Activated T-cell treated with anti-CD3 and anti-CD28 coated beads, Interleukin-2, amount 50 U/mL, for 24 hours (primary cell): ENCODE results near the gene METTL13.
"Not testable (repeated sequence)": the region's sequence is repeated elsewhere in the genome, so short reads cannot be mapped to it uniquely, and the experiment has no call there.

Experiments used
- DNase-seq: peaks from one replicate; pipeline ENCODE4 v3.0.0-alpha.2; 2020
- H3K27ac Mint-ChIP-seq: 2 replicates; pipeline ENCODE4 v1.8.0; 2020; ENCODE audit warnings: mild to moderate bottlenecking, mixed read lengths
- H3K27me3 Mint-ChIP-seq: 2 replicates; pipeline ENCODE4 v1.8.0; 2020; ENCODE audit warnings: mixed read lengths
- H3K36me3 Mint-ChIP-seq: 2 replicates; pipeline ENCODE4 v1.8.0; 2020; ENCODE audit warnings: low read depth, mixed read lengths
- H3K4me1 Mint-ChIP-seq: 2 replicates; pipeline ENCODE4 v1.8.0; 2020; ENCODE audit warnings: low read depth, mixed read lengths
- H3K4me3 Mint-ChIP-seq: 2 replicates; pipeline ENCODE4 v1.8.0; 2020; ENCODE audit warnings: mild to moderate bottlenecking, moderate library complexity, mixed read lengths
- H3K9me3 Mint-ChIP-seq: 2 replicates; pipeline ENCODE4 v1.8.0; 2020; ENCODE audit warnings: mixed read lengths

Gene METTL13

DNA sequence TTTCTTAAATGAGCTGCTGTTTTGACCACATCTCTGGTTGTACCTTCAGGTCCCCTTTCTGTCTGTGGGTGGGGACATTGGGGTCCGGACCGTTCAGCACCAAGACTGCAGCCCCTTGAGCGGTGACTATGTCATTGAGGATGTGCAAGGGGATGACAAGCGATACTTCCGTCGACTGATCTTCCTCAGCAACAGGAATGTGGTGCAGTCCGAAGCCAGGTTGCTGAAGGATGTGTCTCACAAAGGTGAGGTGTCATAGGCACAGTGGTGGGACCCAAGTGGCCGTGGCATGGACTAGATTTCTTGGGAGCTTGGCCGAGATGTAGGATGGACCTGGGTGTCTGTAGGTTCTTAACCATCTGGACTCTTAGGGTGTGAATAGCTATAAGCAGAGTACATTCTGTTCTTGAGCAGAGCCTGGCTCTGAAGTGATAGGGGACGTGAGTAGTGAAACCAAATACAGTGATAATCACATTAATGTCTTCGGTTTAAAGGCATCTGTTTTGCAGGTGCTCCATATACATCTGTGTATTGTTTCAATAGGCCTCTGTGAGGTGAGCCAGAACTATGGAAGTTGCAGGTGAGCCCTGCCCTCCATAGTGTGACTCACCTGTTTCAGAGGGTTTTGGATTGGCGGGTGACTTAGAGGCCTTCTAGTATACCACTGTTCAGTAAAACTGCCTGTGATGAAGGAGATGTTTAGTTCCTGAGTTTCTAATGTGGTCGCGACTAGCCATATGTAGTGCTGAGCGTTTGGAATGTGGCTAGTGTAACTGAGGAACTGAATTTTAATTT is 6.4 kb downstream of the METTL13 start:
- H3K4me3 Mint-ChIP-seq, result no peak overlapping the region
- peak overlapping the region; percentile 85 for H3K27ac Mint-ChIP-seq
- peaks cover 79% of the 10 kb centered on the region for H3K4me1 Mint-ChIP-seq
- H3K27me3 Mint-ChIP-seq, result no peaks in the 10 kb centered on the region
- no peak for DNase-seq
- peaks cover 99% of the 10 kb centered on the region for H3K36me3 Mint-ChIP-seq
- no peaks in the 10 kb centered on the region for H3K9me3 Mint-ChIP-seq

DNA sequence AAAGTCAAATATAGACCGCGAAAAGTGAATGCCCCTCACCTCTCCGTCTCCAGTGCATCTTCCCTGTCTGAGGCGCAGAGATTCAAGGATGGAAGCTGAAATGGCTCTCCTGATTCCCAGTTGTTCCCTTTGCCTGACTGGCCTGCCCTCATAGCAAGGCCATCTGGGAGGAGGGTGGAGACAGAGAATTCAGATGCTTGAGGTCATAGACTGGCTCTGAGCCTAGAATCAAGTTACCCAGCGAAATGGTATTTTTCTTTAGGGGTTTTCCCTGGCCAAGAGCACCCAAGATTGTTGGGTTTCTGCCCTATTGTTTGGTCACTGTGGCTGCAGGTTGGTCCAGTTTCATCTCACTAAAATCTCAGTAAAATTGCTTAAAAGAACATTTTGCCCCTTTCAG is 7.2 kb downstream of the METTL13 start:
- Mint-ChIP-seq H3K4me3 (no peak overlapping the region), H3K27me3 (no peaks in the 10 kb centered on the region), H3K36me3 (peaks cover 99% of the 10 kb centered on the region), H3K9me3 (no peaks in the 10 kb centered on the region), H3K27ac (peak overlapping the region; percentile 79), H3K4me1 (peaks cover 79% of the 10 kb centered on the region)
- DNase-seq, result no peak

DNA sequence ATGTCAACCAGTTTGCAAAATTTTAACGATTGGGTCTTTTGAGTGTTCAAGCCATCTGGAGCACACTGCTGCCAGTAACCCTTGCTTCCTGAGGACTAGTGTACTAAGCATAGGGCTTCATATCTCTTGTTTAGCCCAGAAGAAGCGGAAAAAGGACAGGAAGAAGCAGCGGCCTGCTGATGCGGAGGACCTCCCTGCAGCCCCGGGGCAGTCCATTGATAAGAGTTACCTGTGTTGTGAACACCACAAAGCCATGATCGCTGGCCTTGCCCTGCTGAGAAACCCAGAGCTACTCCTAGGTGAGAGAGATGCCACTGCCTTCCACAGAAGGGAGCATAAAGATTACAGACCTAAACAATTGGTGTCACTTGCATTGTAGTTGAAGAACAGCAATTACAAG is 8.9 kb downstream of the METTL13 start:
- peaks cover 2% of the 10 kb centered on the region for H3K9me3 Mint-ChIP-seq
- peak overlapping the region; percentile 55 for H3K27ac Mint-ChIP-seq
- H3K36me3 Mint-ChIP-seq, result peaks cover 99% of the 10 kb centered on the region

DNA sequence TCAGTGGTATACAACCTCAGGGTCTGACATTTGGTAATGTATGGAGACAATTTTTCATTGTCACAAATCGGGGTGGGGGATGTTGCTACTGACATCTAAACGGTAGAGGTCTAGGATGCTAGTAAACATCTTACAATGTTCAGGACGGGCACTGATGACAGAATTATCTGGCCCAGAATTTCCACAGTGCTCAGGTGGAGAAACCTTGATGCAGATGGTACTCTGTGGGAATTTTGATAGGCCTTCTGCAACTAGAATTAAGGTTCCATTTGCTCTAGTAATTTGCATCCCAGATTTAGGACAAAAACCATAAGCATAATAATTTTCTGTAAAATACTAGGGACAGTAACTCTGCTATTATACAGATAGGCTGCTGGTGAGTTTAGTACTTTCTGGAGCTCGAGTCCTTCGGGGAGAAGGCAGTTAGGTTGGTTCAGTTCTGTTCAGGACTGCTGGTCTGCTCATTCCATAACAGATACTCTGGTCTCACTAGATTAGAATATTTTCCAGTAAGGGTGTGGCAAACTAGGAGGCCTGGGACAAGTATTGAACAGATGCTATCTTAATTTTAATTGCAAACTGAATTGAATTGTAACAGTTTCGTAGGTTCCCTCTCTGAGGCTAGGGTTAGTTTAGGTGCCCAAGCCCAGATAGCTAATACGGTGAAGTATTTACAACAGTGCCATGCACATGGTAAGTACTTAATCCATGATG is 11.4 kb downstream of the METTL13 start:
- H3K27ac Mint-ChIP-seq, result peak overlapping the region; percentile 96
- H3K9me3 Mint-ChIP-seq, result peaks cover 2% of the 10 kb centered on the region
- H3K36me3 Mint-ChIP-seq, result peaks cover 99% of the 10 kb centered on the region

More for the DNA sequence above, 8.9 kb downstream of the METTL13 start:
- Mint-ChIP-seq H3K27me3 (no peaks in the 10 kb centered on the region), H3K4me3 (no peak overlapping the region), H3K4me1 (peaks cover 78% of the 10 kb centered on the region)
- no peak for DNase-seq

DNA sequence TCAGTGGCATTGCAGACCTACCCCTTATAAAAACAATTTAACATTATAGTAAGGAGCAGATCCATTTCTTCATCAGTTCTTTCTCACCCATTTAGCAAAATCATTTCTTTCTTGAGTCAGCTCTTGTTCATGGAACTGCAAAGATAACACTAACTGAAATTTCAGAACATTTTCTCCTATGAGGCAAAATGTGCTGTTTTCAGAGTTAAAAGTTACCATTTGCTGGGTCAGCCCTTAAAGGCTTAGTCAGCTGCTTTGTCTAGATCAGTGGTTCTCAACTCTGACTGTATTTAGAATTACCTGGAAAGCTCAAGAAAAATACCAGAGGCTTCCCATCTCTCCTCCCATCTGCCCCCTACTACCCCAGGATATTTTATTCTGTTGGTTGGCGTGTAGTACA is 12.2 kb downstream of the METTL13 start:
- peak overlapping the region; percentile 96 for H3K27ac Mint-ChIP-seq
- peaks cover 2% of the 10 kb centered on the region for H3K9me3 Mint-ChIP-seq
- no peak for DNase-seq
- no peaks in the 10 kb centered on the region for H3K27me3 Mint-ChIP-seq
- peaks cover 100% of the 10 kb centered on the region for H3K36me3 Mint-ChIP-seq
- H3K4me3 Mint-ChIP-seq, result peak overlapping the region; percentile 41
- peaks cover 50% of the 10 kb centered on the region for H3K4me1 Mint-ChIP-seq

More for the DNA sequence above, 11.4 kb downstream of the METTL13 start:
- H3K27me3 Mint-ChIP-seq, result no peaks in the 10 kb centered on the region
- peaks cover 54% of the 10 kb centered on the region for H3K4me1 Mint-ChIP-seq
- DNase-seq, result no peak
- no peak overlapping the region for H3K4me3 Mint-ChIP-seq

DNA sequence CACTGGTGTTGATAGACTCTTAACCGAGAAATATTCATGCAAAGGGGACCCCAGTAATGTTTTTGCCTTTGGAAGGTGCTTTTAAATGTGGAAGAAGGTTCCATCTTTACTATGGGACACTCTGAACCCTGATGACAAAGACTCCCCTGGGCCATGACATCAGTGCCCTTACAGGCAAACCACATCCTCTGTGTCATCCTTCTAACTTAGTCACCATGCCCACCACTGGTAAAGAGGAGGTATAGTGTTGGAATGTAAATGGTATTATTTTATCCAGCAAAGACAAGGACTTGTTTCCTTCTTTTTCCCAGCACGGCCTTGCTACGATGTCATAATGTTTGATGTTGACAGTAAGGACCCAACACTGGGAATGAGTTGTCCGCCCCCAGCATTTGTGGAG is 12.6 kb downstream of the METTL13 start:
- Mint-ChIP-seq H3K27ac (peak overlapping the region; percentile 96), H3K27me3 (no peaks in the 10 kb centered on the region), H3K36me3 (peaks cover 100% of the 10 kb centered on the region), H3K9me3 (peaks cover 2% of the 10 kb centered on the region), H3K4me1 (peaks cover 47% of the 10 kb centered on the region), H3K4me3 (peak overlapping the region; percentile 41)
- peak; percentile 50 for DNase-seq

DNA sequence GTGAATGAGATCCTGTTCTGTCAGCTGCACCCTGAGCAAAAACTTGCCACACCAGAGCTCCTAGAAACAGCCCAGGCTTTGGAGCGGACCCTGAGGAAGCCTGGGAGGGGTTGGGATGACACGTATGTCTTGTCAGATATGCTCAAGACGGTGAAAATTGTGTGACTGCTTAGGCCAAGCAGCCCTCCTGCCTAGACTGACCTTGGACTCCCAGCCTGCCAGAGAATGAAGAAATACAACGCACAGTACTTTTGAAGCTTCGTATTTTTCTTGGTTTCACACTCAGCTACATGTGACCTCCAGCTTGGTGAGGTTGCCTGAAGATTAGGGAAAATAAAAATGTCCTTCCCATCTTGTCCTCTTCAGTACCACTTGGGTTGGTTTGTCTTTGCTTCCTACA is 15.1 kb downstream of the METTL13 start:
- DNase-seq, result no peak
- peaks cover 87% of the 10 kb centered on the region for H3K36me3 Mint-ChIP-seq

DNA sequence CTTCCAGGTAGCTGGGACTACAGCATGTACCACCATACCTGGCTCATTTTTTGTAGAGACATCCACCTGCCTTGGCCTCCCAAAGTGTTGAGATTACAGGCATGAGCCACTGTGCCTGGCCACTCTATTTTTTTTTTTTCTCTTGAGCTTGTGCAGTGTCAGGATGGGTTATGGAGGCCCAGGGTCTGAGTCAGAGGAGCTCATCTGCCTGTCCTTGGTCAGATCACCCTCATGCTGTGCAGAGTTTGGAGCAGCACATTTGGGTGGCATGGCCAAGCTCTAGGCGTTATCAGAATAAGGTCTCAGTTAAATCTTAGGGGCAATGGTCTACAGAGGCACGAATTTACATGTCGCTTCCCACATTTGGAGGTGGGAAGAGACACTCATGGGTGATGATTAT is 16.9 kb downstream of the METTL13 start:
- DNase-seq, result no peak
- no peaks in the 10 kb centered on the region for H3K27me3 Mint-ChIP-seq
- H3K27ac Mint-ChIP-seq, result peak overlapping the region; percentile 62
- no peak overlapping the region for H3K4me3 Mint-ChIP-seq
- peaks cover 25% of the 10 kb centered on the region for H3K4me1 Mint-ChIP-seq
- peaks cover 70% of the 10 kb centered on the region for H3K36me3 Mint-ChIP-seq
- H3K9me3 Mint-ChIP-seq, result peaks cover 2% of the 10 kb centered on the region

More for the DNA sequence above, 15.1 kb downstream of the METTL13 start:
- Mint-ChIP-seq H3K9me3 (peaks cover 2% of the 10 kb centered on the region), H3K4me3 (no peak overlapping the region), H3K4me1 (peaks cover 42% of the 10 kb centered on the region), H3K27ac (peak overlapping the region; percentile 45), H3K27me3 (no peaks in the 10 kb centered on the region)

DNA sequence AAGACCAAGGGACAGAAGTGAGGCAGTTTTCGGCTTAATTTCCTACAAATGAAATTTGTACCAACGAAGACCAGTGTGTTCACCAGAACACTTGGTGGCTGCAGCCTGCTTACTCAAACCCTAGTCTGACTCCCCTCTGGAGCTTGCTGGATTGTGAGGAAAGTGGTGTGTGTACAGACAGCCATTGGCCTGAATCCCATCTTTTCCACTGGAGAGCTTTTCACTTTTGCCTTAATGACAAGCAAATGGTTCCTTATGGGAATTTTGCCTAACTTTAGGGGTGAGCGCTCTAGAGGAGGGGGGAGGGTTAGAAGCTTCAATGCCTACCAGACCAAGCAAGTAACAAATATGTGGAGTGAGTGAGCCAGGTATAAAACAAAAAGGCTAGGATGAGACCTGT is 17.3 kb downstream of the METTL13 start:
- peaks cover 21% of the 10 kb centered on the region for H3K4me1 Mint-ChIP-seq
- H3K27me3 Mint-ChIP-seq, result no peaks in the 10 kb centered on the region
- H3K36me3 Mint-ChIP-seq, result peaks cover 65% of the 10 kb centered on the region
- H3K27ac Mint-ChIP-seq, result peak overlapping the region; percentile 55
- peaks cover 2% of the 10 kb centered on the region for H3K9me3 Mint-ChIP-seq
- no peak for DNase-seq
- no peak overlapping the region for H3K4me3 Mint-ChIP-seq

DNA sequence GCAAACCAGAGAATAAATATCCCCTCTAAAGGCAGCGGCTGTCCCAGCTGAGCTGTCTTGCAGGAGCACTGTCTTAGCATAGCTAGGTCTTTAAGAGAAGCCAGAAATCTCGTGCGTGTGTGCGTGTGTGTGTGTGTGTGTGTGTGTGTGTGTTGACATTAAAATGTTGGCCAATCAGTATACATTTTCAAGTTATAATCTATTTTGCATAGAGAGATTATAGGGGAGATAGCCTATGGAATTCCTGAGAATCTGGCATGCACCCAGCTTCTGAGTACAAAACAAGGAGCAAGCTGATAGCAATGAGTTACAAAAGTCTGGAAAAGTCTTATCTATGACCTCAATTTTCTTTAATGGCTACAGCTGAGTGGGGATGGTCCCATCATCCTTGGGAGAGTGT is 17.7 kb downstream of the METTL13 start:
- H3K36me3 Mint-ChIP-seq, result peaks cover 61% of the 10 kb centered on the region
- peaks cover 17% of the 10 kb centered on the region for H3K4me1 Mint-ChIP-seq
- H3K4me3 Mint-ChIP-seq, result no peak overlapping the region
- peaks cover 2% of the 10 kb centered on the region for H3K9me3 Mint-ChIP-seq
- no peak for DNase-seq
- peak overlapping the region; percentile 55 for H3K27ac Mint-ChIP-seq
- no peaks in the 10 kb centered on the region for H3K27me3 Mint-ChIP-seq

DNA sequence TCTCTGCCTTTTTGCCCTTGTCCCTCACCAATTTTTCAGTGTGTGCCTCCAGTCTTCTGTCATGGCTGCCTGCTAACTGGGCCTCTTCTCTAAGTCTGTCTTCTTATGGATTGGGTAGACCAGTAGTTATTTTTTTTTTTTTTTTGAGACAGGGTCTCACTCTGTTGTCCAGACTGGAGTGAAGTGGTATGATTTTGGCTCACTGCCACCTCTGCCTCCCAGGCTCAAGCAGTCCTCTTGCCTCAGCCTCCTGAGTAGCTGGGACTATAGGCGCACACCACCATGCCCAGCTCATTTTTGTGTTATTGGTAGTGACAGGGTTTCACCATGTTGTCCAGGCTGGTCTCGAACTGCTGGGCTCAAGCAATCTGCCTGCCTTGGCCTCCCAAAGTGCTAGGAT is 18.2 kb downstream of the METTL13 start:
- peaks cover 56% of the 10 kb centered on the region for H3K36me3 Mint-ChIP-seq
- peaks cover 11% of the 10 kb centered on the region for H3K4me1 Mint-ChIP-seq
- peak overlapping the region; percentile 20 for H3K27ac Mint-ChIP-seq
- H3K9me3 Mint-ChIP-seq, DNase-seq, H3K4me3 Mint-ChIP-seq, H3K27me3 Mint-ChIP-seq: not testable (repeated sequence)

DNA sequence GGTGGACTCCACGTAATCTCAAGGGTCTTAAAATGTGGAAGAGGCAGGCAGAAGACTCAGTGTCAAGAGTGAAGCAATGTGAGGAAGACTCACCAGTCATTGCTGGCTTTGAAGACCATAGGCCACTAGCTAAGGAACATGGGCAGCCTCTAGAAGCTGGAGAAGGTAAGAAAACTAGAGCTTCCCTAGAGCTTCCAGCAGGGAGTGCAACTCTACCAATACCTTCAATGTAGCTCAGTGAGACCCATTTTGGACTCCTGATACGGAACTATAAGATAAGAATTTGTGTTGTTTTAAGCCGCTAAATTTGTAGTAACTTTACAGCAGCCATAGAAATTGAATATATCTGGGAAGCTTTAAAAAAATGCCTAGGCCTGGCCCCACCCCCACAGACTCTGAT is 18.9 kb downstream of the METTL13 start:
- peaks cover 50% of the 10 kb centered on the region for H3K36me3 Mint-ChIP-seq
- no peaks in the 10 kb centered on the region for H3K9me3 Mint-ChIP-seq
- no peaks in the 10 kb centered on the region for H3K27me3 Mint-ChIP-seq
- H3K4me3 Mint-ChIP-seq, result no peak overlapping the region
- no peak for DNase-seq
- H3K27ac Mint-ChIP-seq, result no peak overlapping the region
- H3K4me1 Mint-ChIP-seq, result peaks cover 9% of the 10 kb centered on the region

DNA sequence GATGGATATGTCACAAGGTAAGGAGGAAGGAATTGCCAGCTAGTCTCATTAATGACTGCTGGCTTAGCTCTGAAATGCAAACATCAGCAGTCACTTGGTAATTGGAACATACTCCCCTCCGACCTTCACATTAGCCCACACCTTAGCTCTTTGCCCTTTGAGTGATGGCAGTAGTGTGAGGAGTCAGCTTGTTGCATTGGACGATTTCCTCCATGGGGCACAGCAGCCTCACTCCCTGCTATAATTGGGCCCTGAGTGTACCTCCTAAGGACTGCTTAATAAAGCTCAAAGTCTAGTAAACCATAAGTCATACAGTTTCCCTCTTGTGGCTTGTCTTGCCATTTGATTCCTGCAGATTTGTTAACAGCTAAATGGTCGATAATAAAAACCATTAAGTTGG is 19.4 kb downstream of the METTL13 start:
- H3K4me1 Mint-ChIP-seq, result peaks cover 13% of the 10 kb centered on the region
- H3K27ac Mint-ChIP-seq, result no peak overlapping the region
- H3K4me3 Mint-ChIP-seq, result no peak overlapping the region
- H3K27me3 Mint-ChIP-seq, result no peaks in the 10 kb centered on the region
- DNase-seq, result no peak
- H3K9me3 Mint-ChIP-seq, result no peaks in the 10 kb centered on the region
- peaks cover 45% of the 10 kb centered on the region for H3K36me3 Mint-ChIP-seq

DNA sequence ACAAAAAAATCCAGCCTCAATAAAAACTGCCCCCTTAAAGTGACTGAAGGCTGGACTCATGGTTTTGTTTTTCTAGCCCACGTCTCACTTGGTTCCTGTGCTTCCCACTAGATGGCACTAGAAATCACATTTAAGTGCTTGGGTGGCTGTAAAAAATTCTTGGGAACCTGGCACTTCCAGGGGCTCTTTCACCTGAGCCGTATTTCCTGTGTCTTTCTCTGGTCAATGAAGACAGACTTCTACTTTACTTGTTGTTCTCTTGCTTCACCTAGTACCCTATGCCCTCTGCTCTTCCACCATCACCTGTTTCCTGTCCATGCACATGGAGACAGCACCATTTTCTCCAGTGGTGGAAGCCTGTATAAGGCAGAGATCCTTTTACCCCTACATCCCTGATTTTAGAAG is 20.0 kb downstream of the METTL13 start:
- H3K27ac Mint-ChIP-seq, result no peak overlapping the region
- DNase-seq, result no peak
- peaks cover 38% of the 10 kb centered on the region for H3K36me3 Mint-ChIP-seq
- no peak overlapping the region for H3K4me3 Mint-ChIP-seq
- no peaks in the 10 kb centered on the region for H3K9me3 Mint-ChIP-seq
- H3K4me1 Mint-ChIP-seq, result peaks cover 14% of the 10 kb centered on the region
- H3K27me3 Mint-ChIP-seq, result no peaks in the 10 kb centered on the region

DNA sequence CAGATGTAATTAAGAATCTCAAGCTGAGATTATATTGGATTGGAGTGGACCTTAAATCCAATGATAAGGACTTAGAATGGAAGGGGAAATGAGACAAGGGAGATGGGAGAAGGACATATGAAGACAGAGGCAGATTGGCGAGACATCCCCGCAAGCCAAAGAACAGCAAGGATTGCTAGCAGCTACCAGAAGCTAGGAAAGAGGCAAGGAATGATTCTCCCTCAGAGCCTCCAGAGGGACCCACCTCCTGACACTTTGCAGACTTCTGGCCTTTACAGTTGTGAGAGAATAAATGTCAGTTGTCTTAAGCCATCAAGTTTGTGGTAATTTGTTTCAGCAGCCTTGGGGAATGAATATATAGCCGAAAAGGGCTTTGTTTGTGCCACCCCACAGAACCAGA is 20.7 kb downstream of the METTL13 start:
- DNase-seq, result no peak
- H3K36me3 Mint-ChIP-seq, result peaks cover 31% of the 10 kb centered on the region
- H3K4me1 Mint-ChIP-seq, result peaks cover 14% of the 10 kb centered on the region
- H3K9me3 Mint-ChIP-seq, result no peaks in the 10 kb centered on the region
- no peak overlapping the region for H3K27ac Mint-ChIP-seq
- H3K27me3 Mint-ChIP-seq, result no peaks in the 10 kb centered on the region
- H3K4me3 Mint-ChIP-seq, result no peak overlapping the region
